Activated CD8-positive, alpha-beta T cell treated with anti-CD3 and anti-CD28 coated beads for 36 hours (primary cell): Measurements from ENCODE around the gene SRGAP1. TPM values are rescaled to one million over a fixed set of nuclear protein-coding genes. Genes with fewer than 3 reads are reported as not detected.

Source experiments
- ATAC-seq: fragments of 200-7000 bp; cut with Tn5 transposase; one replicate; pipeline ENCODE4 v1.10.0; 2021; ENCODE audit warnings: mild to moderate bottlenecking, moderate library complexity
- CTCF ChIA-PET: fragments of 350-600 bp; sonication (Branson Sonifier 250); formaldehyde crosslinking; loops from one replicate; lab custom pipeline; 2021; ENCODE audit warnings: antibody characterized with exemption; lab: Charles Lee
- POLR2A ChIA-PET: fragments of 350-600 bp; sonication (Branson Sonifier 250); formaldehyde crosslinking; loops from one replicate; lab custom pipeline; 2021; ENCODE audit warnings: antibody characterized with exemption; lab: Charles Lee
- DNase-seq: peaks from one replicate; pipeline ENCODE4 v3.0.0-alpha.2; 2020
- H3K27ac Mint-ChIP-seq: one replicate; pipeline ENCODE4 v1.8.0; 2021; ENCODE audit warnings: mild to moderate bottlenecking, mixed read lengths
- H3K27me3 Mint-ChIP-seq: one replicate; pipeline ENCODE4 v1.8.0; 2021; ENCODE audit warnings: mixed read lengths
- H3K36me3 Mint-ChIP-seq: one replicate; pipeline ENCODE4 v1.8.0; 2021; ENCODE audit warnings: low read depth, mixed read lengths
- H3K4me1 Mint-ChIP-seq: one replicate; pipeline ENCODE4 v1.8.0; 2021; ENCODE audit warnings: low read depth, mixed read lengths
- H3K4me3 Mint-ChIP-seq: one replicate; pipeline ENCODE4 v1.8.0; 2021; ENCODE audit warnings: mild to moderate bottlenecking, moderate library complexity, mixed read lengths
- H3K9me3 Mint-ChIP-seq: one replicate; pipeline ENCODE4 v1.8.0; 2021; ENCODE audit warnings: mixed read lengths
- CTCF ChIP-seq: fragments of 200-600 bp; IDR thresholded peaks from one replicate; pipeline ENCODE4 v1.8.0; 2022; ENCODE audit warnings: antibody characterized with exemption, mild to moderate bottlenecking
- intact Hi-C: fragments of 100-400 bp; cut with micrococcal nuclease; formaldehyde crosslinking; loops from one replicate; pipeline ENCODE4 v1.10.0; 2022
- total RNA-seq, 2 experiments: library from RNA; stranded (reverse); gene quantifications; one replicate each; pipeline ENCODE4 v1.2.3, GENCODE V29; 2021

SRGAP1 gene
- total RNA-seq, 2 experiments from 2014 or later: 0.02 to 0.07 TPM

GRCh38 chr12:63927511-63927910, 83.0 kb downstream of the SRGAP1 start:
- no peak overlapping the region for H3K4me3 Mint-ChIP-seq
- no peak for TF ChIP-seq CTCF
- ChIA-PET CTCF (no interaction called here), POLR2A (no interaction called here)
- H3K27ac Mint-ChIP-seq: no peak overlapping the region
- H3K9me3 Mint-ChIP-seq: no peaks in the 10 kb centered on the region
- peaks cover 9% of the 10 kb centered on the region for H3K27me3 Mint-ChIP-seq
- no peaks in the 10 kb centered on the region for H3K36me3 Mint-ChIP-seq
- DNase-seq (no peak), ATAC-seq (no peak)
- no peaks in the 10 kb centered on the region for H3K4me1 Mint-ChIP-seq
- intact Hi-C loops: no loop called here

- ChIA-PET CTCF (interaction anchor here (0.6 kb wide), 1 partner anchor 23 kb away, joined by 3 read pairs; no protein-coding TSS in a partner anchor), POLR2A (no interaction called here)
- Mint-ChIP-seq H3K9me3 (no peaks in the 10 kb centered on the region), H3K27me3 (peaks cover 11% of the 10 kb centered on the region), H3K4me1 (no peaks in the 10 kb centered on the region), H3K27ac (no peak overlapping the region), H3K36me3 (no peaks in the 10 kb centered on the region), H3K4me3 (no peak overlapping the region)
- peak; percentile 10 for DNase-seq
- no peak for ATAC-seq
- TF ChIP-seq CTCF: no peak
- intact Hi-C loops: no loop called here
Measured at GRCh38 chr12:63928305-63928704, 83.8 kb downstream of the SRGAP1 start.

GRCh38 chr12:63929426-63929825, 84.9 kb downstream of the SRGAP1 start:
- ATAC-seq (no peak), DNase-seq (no peak)
- peaks cover 10% of the 10 kb centered on the region for H3K27me3 Mint-ChIP-seq
- ChIA-PET POLR2A (no interaction called here), CTCF (no interaction called here)
- H3K36me3 Mint-ChIP-seq: no peaks in the 10 kb centered on the region
- no peak overlapping the region for H3K4me3 Mint-ChIP-seq
- no peaks in the 10 kb centered on the region for H3K9me3 Mint-ChIP-seq
- H3K27ac Mint-ChIP-seq: no peak overlapping the region
- intact Hi-C loops: no loop called here
- TF ChIP-seq CTCF: no peak
- no peaks in the 10 kb centered on the region for H3K4me1 Mint-ChIP-seq

GRCh38 chr12:63930971-63931370, 86.5 kb downstream of the SRGAP1 start:
- H3K9me3 Mint-ChIP-seq: no peaks in the 10 kb centered on the region
- no peak overlapping the region for H3K27ac Mint-ChIP-seq
- no peaks in the 10 kb centered on the region for H3K4me1 Mint-ChIP-seq
- no peaks in the 10 kb centered on the region for H3K36me3 Mint-ChIP-seq
- H3K27me3 Mint-ChIP-seq: peaks cover 10% of the 10 kb centered on the region
- TF ChIP-seq CTCF: no peak
- no peak for DNase-seq
- ChIA-PET CTCF (no interaction called here), POLR2A (no interaction called here)
- no peak overlapping the region for H3K4me3 Mint-ChIP-seq
- intact Hi-C loops: no loop called here
- ATAC-seq: no peak

GRCh38 chr12:63931703-63932102, 87.2 kb downstream of the SRGAP1 start:
- TF ChIP-seq CTCF: no peak
- intact Hi-C loops: no loop called here
- no peaks in the 10 kb centered on the region for H3K9me3 Mint-ChIP-seq
- ATAC-seq (no peak), DNase-seq (no peak)
- no peak overlapping the region for H3K4me3 Mint-ChIP-seq
- no peak overlapping the region for H3K27ac Mint-ChIP-seq
- peaks cover 10% of the 10 kb centered on the region for H3K27me3 Mint-ChIP-seq
- H3K36me3 Mint-ChIP-seq: no peaks in the 10 kb centered on the region
- CTCF ChIA-PET: no interaction called here
- POLR2A ChIA-PET: no interaction called here
- no peaks in the 10 kb centered on the region for H3K4me1 Mint-ChIP-seq
